OCI-LY3 (cell line): Measurements from ENCODE around the gene CNIH2.
A peak's percentile ranks its signal among the peaks of the same experiment; 100 is the strongest.

ENCODE experiments used
- CTCF ChIP-seq: fragments of 200-600, 300-600 bp; sonication (generic); IDR thresholded peaks from 2 replicates; pipeline ENCODE4 v1.5.1; 2014; ENCODE audit warnings: antibody characterized with exemption, low read length, low read depth
- EZH2phosphoT487 ChIP-seq: fragments of 200-600 bp; shearing (Covaris generic); IDR thresholded peaks from 2 replicates; pipeline ENCODE4 v1.6.1; 2018; ENCODE audit warnings: antibody characterized with exemption, mixed run types, low read depth

- TF ChIP-seq CTCF (peak; percentile 13; the same call in 1 of the 2 replicates), EZH2phosphoT487 (no peak)
These were observed 5.6 kb downstream of the CNIH2 start for GRCh38 chr11:66283461-66284105.
